Astrocyte (in vitro differentiated cells and primary cell): ENCODE data around the gene ACTL6B. TPM values are rescaled to one million over a fixed set of nuclear protein-coding genes. Genes with fewer than 3 reads are reported as not detected.

ENCODE experiments used
- DNase-seq: peaks from one replicate; pipeline ENCODE4 v3.0.0-alpha.2; 2010; ENCODE audit warnings: low read depth
- FAIRE-seq: peaks from 2 replicates; lab custom pipeline; 2011; peaks lifted over from hg19 to GRCh38; lab: Jason Lieb, UNC
- H2AFZ ChIP-seq: 2 replicates; pipeline ENCODE4 v1.6.0; 2012; ENCODE audit warnings: low read depth, low read length, inconsistent platforms
- H3K27ac ChIP-seq: 2 replicates; pipeline ENCODE4 v1.5.1; 2011; ENCODE audit warnings: low read depth, low read length, inconsistent platforms
- H3K27me3 ChIP-seq: 2 replicates; pipeline ENCODE4 v1.6.0; 2011; ENCODE audit warnings: low read length, inconsistent platforms; ENCODE audit not compliant: insufficient read depth
- H3K36me3 ChIP-seq: 2 replicates; pipeline ENCODE4 v1.5.1; 2011; ENCODE audit warnings: low read length, inconsistent platforms; ENCODE audit not compliant: insufficient read depth
- H3K4me1 ChIP-seq: 2 replicates; pipeline ENCODE4 v1.5.1; 2011; ENCODE audit warnings: low read length, inconsistent platforms; ENCODE audit not compliant: insufficient read depth
- H3K4me2 ChIP-seq: 2 replicates; pipeline ENCODE4 v1.6.0; 2012; ENCODE audit warnings: low read length, inconsistent platforms
- H3K4me3 ChIP-seq: 2 replicates; pipeline ENCODE4 v1.5.1; 2011; ENCODE audit warnings: low read depth, mild to moderate bottlenecking, low read length, inconsistent platforms; ENCODE audit not compliant: insufficient read depth
- H3K79me2 ChIP-seq: 2 replicates; pipeline ENCODE4 v1.6.0; 2012; ENCODE audit warnings: mild to moderate bottlenecking, low read length, inconsistent platforms; ENCODE audit not compliant: insufficient read depth
- H3K9ac ChIP-seq: 2 replicates; pipeline ENCODE4 v1.6.0; 2012; ENCODE audit warnings: mild to moderate bottlenecking, low read length, inconsistent platforms
- H3K9me3 ChIP-seq: 2 replicates; pipeline ENCODE4 v1.5.1; 2012; ENCODE audit warnings: low read depth, mild to moderate bottlenecking, low read length, inconsistent platforms; ENCODE audit not compliant: insufficient read depth
- H4K20me1 ChIP-seq: 2 replicates; pipeline ENCODE4 v1.6.0; 2012; ENCODE audit warnings: low read length, inconsistent platforms; ENCODE audit not compliant: insufficient read depth
- H3K27ac Mint-ChIP-seq: one replicate; pipeline ENCODE4 v1.8.0; 2021; ENCODE audit warnings: mild to moderate bottlenecking, mixed read lengths; ENCODE audit not compliant: unreplicated experiment
- H3K27me3 Mint-ChIP-seq: one replicate; pipeline ENCODE4 v1.8.0; 2021; ENCODE audit warnings: low read depth, mixed read lengths; ENCODE audit not compliant: unreplicated experiment
- H3K36me3 Mint-ChIP-seq: one replicate; pipeline ENCODE4 v1.8.0; 2021; ENCODE audit warnings: low read depth, mixed read lengths; ENCODE audit not compliant: unreplicated experiment
- H3K4me1 Mint-ChIP-seq: one replicate; pipeline ENCODE4 v1.8.0; 2021; ENCODE audit warnings: low read depth, mixed read lengths; ENCODE audit not compliant: unreplicated experiment
- H3K4me3 Mint-ChIP-seq: one replicate; pipeline ENCODE4 v1.8.0; 2021; ENCODE audit warnings: mild to moderate bottlenecking, moderate library complexity, mixed read lengths; ENCODE audit not compliant: unreplicated experiment
- H3K9me3 Mint-ChIP-seq: one replicate; pipeline ENCODE4 v1.8.0; 2021; ENCODE audit warnings: mild to moderate bottlenecking, mixed read lengths; ENCODE audit not compliant: unreplicated experiment
- CTCF ChIP-seq: IDR thresholded peaks from 2 replicates; pipeline ENCODE4 v1.5.1; 2011; ENCODE audit warnings: low read depth, mild to moderate bottlenecking, inconsistent platforms, low read length, moderate library complexity; ENCODE audit not compliant: insufficient read depth
- EZH2 ChIP-seq: IDR thresholded peaks from 2 replicates; pipeline ENCODE4 v1.6.1; 2012; ENCODE audit warnings: mild to moderate bottlenecking, low read length, inconsistent platforms; ENCODE audit not compliant: insufficient read depth
- total RNA-seq: library from RNA; stranded (reverse); gene quantifications from 2 replicates; pipeline ENCODE4 v1.2.1, GENCODE V29; 2021

The ACTL6B gene
- total RNA-seq, 1 donor from 2014 or later, result not detected

DNA sequence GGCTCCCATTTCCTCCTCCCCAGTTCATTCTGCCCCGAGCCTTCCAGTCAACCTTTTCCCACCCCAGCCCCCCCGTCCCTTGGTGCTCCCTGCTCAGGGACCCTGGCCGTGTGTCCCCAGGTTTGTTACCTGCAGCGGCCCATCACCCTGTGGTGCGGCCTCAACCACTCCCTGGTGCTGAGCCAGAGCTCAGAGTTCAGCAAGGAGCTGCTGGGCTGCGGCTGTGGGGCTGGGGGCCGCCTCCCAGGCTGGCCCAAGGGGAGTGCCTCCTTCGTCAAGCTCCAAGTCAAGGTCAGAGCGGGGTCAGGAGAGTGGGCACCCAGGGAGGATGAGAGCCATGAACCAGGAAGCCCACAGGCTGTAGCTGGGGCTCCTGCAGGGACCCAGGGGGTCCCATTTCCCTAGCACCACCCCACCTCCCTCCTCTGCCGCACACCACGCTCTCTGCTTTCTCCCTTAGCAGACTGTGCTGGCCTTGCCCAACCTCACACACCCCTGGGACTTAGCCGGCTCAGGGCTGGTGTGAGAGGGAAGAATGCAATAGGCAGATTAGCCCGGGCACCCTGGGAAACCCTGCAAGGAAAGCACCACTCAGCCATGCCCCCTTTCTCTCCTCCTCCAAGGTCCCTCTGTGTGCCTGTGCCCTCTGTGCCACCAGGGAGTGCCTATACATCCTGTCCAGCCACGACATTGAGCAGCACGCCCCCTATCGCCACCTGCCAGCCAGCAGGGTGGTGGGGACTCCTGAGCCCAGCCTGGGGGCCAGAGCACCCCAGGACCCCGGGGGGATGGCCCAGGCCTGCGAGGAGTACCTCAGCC, 56.1 kb downstream of the ACTL6B start:
- FAIRE-seq, result no peak

GRCh38 chr7:100598425-100598824, 57.8 kb downstream of the ACTL6B start:
- no peak for FAIRE-seq
- H2AFZ ChIP-seq, result no peak overlapping the region
- no peak overlapping the region for H3K4me3 Mint-ChIP-seq

More for the DNA sequence above, 56.1 kb downstream of the ACTL6B start:
- Mint-ChIP-seq H3K9me3 (no peaks in the 10 kb centered on the region), H3K4me3 (no peak overlapping the region), H3K27me3 (peaks cover 6% of the 10 kb centered on the region), H3K4me1 (peaks cover 7% of the 10 kb centered on the region), H3K36me3 (peaks cover 6% of the 10 kb centered on the region), H3K27ac (no peak overlapping the region)
- Histone ChIP-seq H3K9me3 (no peaks in the 10 kb centered on the region), H3K9ac (no peak overlapping the region), H3K27ac (no peak overlapping the region), H2AFZ (no peak overlapping the region), H3K36me3 (no peaks in the 10 kb centered on the region), H3K4me3 (no peak overlapping the region), H4K20me1 (no peaks in the 10 kb centered on the region), H3K27me3 (no peaks in the 10 kb centered on the region), H3K79me2 (peaks cover 6% of the 10 kb centered on the region), H3K4me1 (peaks cover 22% of the 10 kb centered on the region), H3K4me2 (no peak overlapping the region)
- DNase-seq, result no peak
- no peak for TF ChIP-seq EZH2
- no peak for TF ChIP-seq CTCF

More at GRCh38 chr7:100598425-100598824, 57.8 kb downstream of the ACTL6B start:
- Mint-ChIP-seq H3K4me1 (peaks cover 7% of the 10 kb centered on the region), H3K27ac (peak overlapping the region; percentile 78), H3K27me3 (peaks cover 6% of the 10 kb centered on the region), H3K9me3 (no peaks in the 10 kb centered on the region), H3K36me3 (peaks cover 7% of the 10 kb centered on the region)
- Histone ChIP-seq H3K27ac (no peak overlapping the region), H3K9ac (no peak overlapping the region), H3K27me3 (no peaks in the 10 kb centered on the region), H4K20me1 (no peaks in the 10 kb centered on the region), H3K4me3 (no peak overlapping the region), H3K9me3 (no peaks in the 10 kb centered on the region), H3K36me3 (no peaks in the 10 kb centered on the region), H3K79me2 (peaks cover 2% of the 10 kb centered on the region), H3K4me1 (peaks cover 12% of the 10 kb centered on the region), H3K4me2 (no peak overlapping the region)
- no peak for DNase-seq
- no peak for TF ChIP-seq CTCF
- TF ChIP-seq EZH2, result no peak
